Measurements from ENCODE around the gene HSBP1L1. TPM values are rescaled to one million over a fixed set of nuclear protein-coding genes. Genes with fewer than 3 reads are reported as not detected.
"Not testable (repeated sequence)": the region's sequence is repeated elsewhere in the genome, so short reads cannot be mapped to it uniquely, and the experiment has no call there.

HSBP1L1 gene
- total RNA-seq, 2 experiments from 2014 or later = 0.50 to 1.5 TPM

DNA sequence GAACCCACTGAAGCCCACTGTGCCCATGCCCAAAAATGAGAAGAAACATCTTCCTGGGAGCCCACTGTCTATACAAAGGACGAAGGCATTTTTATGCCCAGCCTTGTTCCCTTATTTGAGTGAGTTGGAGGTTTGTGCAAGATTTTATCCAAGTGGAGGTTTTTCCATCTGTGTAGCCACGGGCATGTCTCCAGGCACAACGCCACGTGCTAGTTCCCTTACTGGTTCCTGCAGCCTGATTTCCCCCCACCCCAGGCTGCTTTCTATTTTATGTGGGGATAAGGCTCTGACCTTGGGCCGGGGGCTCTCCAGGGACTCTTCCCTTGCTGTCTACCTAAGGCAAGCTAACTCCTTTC lies 46.1 kb downstream of the HSBP1L1 start:
- Mint-ChIP-seq H3K27me3 (ENCODE audit: low read depth) (no peaks in the 10 kb centered on the region), H3K36me3 (ENCODE audit: low read depth) (no peaks in the 10 kb centered on the region), H3K9me3 (ENCODE audit: insufficient read depth) (peaks cover 31% of the 10 kb centered on the region), H3K27ac (no peak overlapping the region), H3K4me3 (no peak overlapping the region), H3K4me1 (ENCODE audit: low read depth) (no peaks in the 10 kb centered on the region)
- CTCF ChIA-PET = no interaction called here
- POLR2A ChIA-PET = no interaction called here
- no peak for ATAC-seq
- no peak for DNase-seq

DNA sequence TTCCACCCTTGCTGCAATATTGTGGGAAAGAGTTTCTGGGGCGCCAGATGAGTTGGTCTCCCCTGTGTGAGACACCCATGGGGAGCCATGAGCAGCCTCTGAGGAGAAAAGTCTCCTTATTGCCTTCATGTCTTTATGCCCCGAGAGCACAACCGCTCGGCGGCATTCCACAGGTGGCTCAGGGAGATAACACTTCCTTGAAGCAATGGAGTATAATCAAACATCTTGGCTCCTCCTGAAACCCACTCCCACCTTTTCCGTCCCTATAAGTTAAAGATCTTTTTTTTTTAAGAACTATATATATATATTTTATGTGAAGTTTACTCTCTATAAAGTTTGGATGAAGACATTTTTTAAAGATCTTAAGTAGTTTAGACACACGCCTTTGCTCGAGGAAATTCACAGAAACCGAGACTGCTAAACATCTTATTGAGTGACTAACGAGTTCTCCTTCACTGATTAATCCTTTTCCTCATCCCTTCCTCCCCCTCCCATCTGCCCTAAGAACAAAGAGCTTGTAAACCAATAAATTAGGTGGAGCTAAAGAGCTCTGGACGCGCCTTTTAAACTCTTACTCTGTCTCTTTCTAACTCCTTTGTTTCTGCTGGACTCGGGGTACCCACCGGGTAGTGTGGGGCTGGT lies 47.2 kb downstream of the HSBP1L1 start:
- H3K27ac Mint-ChIP-seq; H3K27me3 Mint-ChIP-seq (ENCODE audit: low read depth); H3K4me1 Mint-ChIP-seq (ENCODE audit: low read depth); DNase-seq; H3K4me3 Mint-ChIP-seq; ATAC-seq; H3K36me3 Mint-ChIP-seq (ENCODE audit: low read depth); POLR2A ChIA-PET; CTCF ChIA-PET: not testable (repeated sequence)
- H3K9me3 Mint-ChIP-seq (ENCODE audit: insufficient read depth) = peaks cover 31% of the 10 kb centered on the region

- H3K4me3 Mint-ChIP-seq = no peak overlapping the region
- no peak overlapping the region for H3K27ac Mint-ChIP-seq
- no peaks in the 10 kb centered on the region for H3K27me3 Mint-ChIP-seq (ENCODE audit: low read depth)
- ChIA-PET CTCF (no interaction called here), POLR2A (no interaction called here)
- no peak for DNase-seq
- H3K36me3 Mint-ChIP-seq (ENCODE audit: low read depth) = no peaks in the 10 kb centered on the region
- peaks cover 31% of the 10 kb centered on the region for H3K9me3 Mint-ChIP-seq (ENCODE audit: insufficient read depth)
- H3K4me1 Mint-ChIP-seq (ENCODE audit: low read depth) = no peaks in the 10 kb centered on the region
- no peak for ATAC-seq
Observed at GRCh38 chr18:80012714-80013113, 48.3 kb downstream of the HSBP1L1 start.

Other genes starting within 250 kb of the HSBP1L1 start
- not detected for gene KCNG2, start 166.7 kb upstream of the HSBP1L1 start, total RNA-seq
- gene SLC66A2, start 13.0 kb upstream of the HSBP1L1 start, total RNA-seq = 10 to 100 TPM; 21.6 to 23.2 TPM
- 100 to 1,000 TPM; 132 to 136 TPM for gene TXNL4A, start 23.9 kb downstream of the HSBP1L1 start, total RNA-seq
- gene RBFA, start 69.8 kb downstream of the HSBP1L1 start, total RNA-seq = 10 to 100 TPM; 25.2 to 26.2 TPM
- 10 to 100 TPM; 23.5 to 24.5 TPM for gene ADNP2, start 144.6 kb downstream of the HSBP1L1 start, total RNA-seq